ENCODE results near the gene UBIAD1.
"Not testable (repeated sequence)": the region's sequence is repeated elsewhere in the genome, so short reads cannot be mapped to it uniquely, and the experiment has no call there.

Gene UBIAD1

GRCh38 chr1:11272832-11273594 lies at the start of gene UBIAD1:
UBIAD1 (plus strand) TSS chr1:11273198; CDS start chr1:11273532, 334 bp downstream.
- peak; percentile 94 for DNase-seq

GRCh38 chr1:11227106-11228077 lies 45.6 kb upstream of the UBIAD1 start:
- DNase-seq = no peak

GRCh38 chr1:11229203-11229602 lies 43.8 kb upstream of the UBIAD1 start:
- no peak for DNase-seq

- no peak for DNase-seq
Measured at GRCh38 chr1:11233208-11233607, 39.8 kb upstream of the UBIAD1 start.

- no peak for DNase-seq
Measured at GRCh38 chr1:11237356-11237755, 35.6 kb upstream of the UBIAD1 start.

- DNase-seq = no peak
Measured at GRCh38 chr1:11238311-11238710, 34.7 kb upstream of the UBIAD1 start.

GRCh38 chr1:11245248-11245647 lies 27.8 kb upstream of the UBIAD1 start:
- DNase-seq = no peak

GRCh38 chr1:11245904-11246719 lies 26.9 kb upstream of the UBIAD1 start:
- DNase-seq = no peak

GRCh38 chr1:11248169-11248568 lies 24.8 kb upstream of the UBIAD1 start:
- DNase-seq = no peak

GRCh38 chr1:11252538-11252937 lies 20.5 kb upstream of the UBIAD1 start:
- DNase-seq = no peak

GRCh38 chr1:11253226-11253625 lies 19.8 kb upstream of the UBIAD1 start:
- DNase-seq = no peak

- DNase-seq = no peak
Measured at GRCh38 chr1:11256299-11256698, 16.7 kb upstream of the UBIAD1 start.

- DNase-seq = peak; percentile 96
Measured at GRCh38 chr1:11262171-11263049, 10.6 kb upstream of the UBIAD1 start, which contains the start of gene MTOR. MTOR (minus strand) TSS chr1:11262551; CDS start chr1:11259409, 3,142 bp downstream.

GRCh38 chr1:11266268-11267074 lies 6.5 kb upstream of the UBIAD1 start:
- no peak for DNase-seq

- DNase-seq = not testable (repeated sequence)
Measured at GRCh38 chr1:11267350-11268337, 5.4 kb upstream of the UBIAD1 start.

GRCh38 chr1:11272544-11272831 lies 510 bp upstream of the UBIAD1 start:
- DNase-seq = no peak

GRCh38 chr1:11273595-11274234 lies 717 bp downstream of the UBIAD1 start:
- no peak for DNase-seq

- no peak for DNase-seq
Measured at GRCh38 chr1:11279152-11279551, 6.2 kb downstream of the UBIAD1 start.

- DNase-seq = no peak
Measured at GRCh38 chr1:11279630-11280029, 6.6 kb downstream of the UBIAD1 start.
